K562 (cell line): Measurements from ENCODE around the gene TMEM207. TPM values are rescaled to one million over a fixed set of nuclear protein-coding genes. Genes with fewer than 3 reads are reported as not detected.

ENCODE experiments used
- ATAC-seq: fragments of 200-7000 bp; cut with Tn5 transposase; 3 replicates; pipeline ENCODE4 v1.9.1; 2020; ENCODE audit warnings: moderate library complexity
- BruUV-seq: library from RNA; stranded (reverse); fragments of 400-500 nt; replicated peaks from 2 replicates; lab custom pipeline; 2021; lab: Mats Ljungman, UMichigan
- CTCF ChIA-PET: fragments of 300-600 bp; formaldehyde crosslinking; extraction: SDS; loops from one replicate; lab custom pipeline; 2021; ENCODE audit warnings: low intra/inter-chr PET ratio; lab: Yijun Ruan, JAX
- POLR2A ChIA-PET: fragments of 300-600, 350-650 bp; sonication (Branson Sonifier 250); formaldehyde crosslinking; extraction: SDS; loops from one replicate; lab custom pipeline; 2021; ENCODE audit warnings: antibody characterized with exemption, inconsistent platforms; lab: Yijun Ruan, JAX
- DNase-seq, 4 experiments: peaks; one replicate each; pipeline versions ENCODE4 v3.0.0 to v3.0.0-alpha.2; 2011 to 2018; ENCODE audit warnings: low spot score in 3 of 4, mixed read lengths in 3 of 4; ENCODE audit errors: extremely low read depth in 1 of 4
- FAIRE-seq: peaks from 2 replicates; lab custom pipeline; 2011; peaks lifted over from hg19 to GRCh38; lab: Jason Lieb, UNC
- H2AFZ ChIP-seq: 2 replicates; pipeline ENCODE4 v1.6.0; 2011; ENCODE audit warnings: low read depth, low read length, control low read depth, inconsistent platforms
- H3K27ac ChIP-seq: fragments of 200-600 bp; 3 replicates; pipeline ENCODE4 v1.8.0; 2011; ENCODE audit warnings: low read depth, mild to moderate bottlenecking, control low read depth, inconsistent platforms, low read length, moderate library complexity, mixed read lengths; ENCODE audit errors: extremely low read depth
- H3K27me3 ChIP-seq, 2 experiments: fragments of 300-600 bp in 1 of 2; 2 replicates in 1 of 2; 3 replicates in 1 of 2; pipeline versions ENCODE4 v1.6.0 to v1.8.0; 2011; ENCODE audit warnings: inconsistent platforms in 2 of 2, low read length in 2 of 2, mild to moderate bottlenecking in 1 of 2, mixed read lengths in 1 of 2, moderate library complexity in 1 of 2; ENCODE audit not compliant: control insufficient read depth in 2 of 2, insufficient read depth in 2 of 2
- H3K36me3 ChIP-seq: fragments of 300-600 bp; 3 replicates; pipeline ENCODE4 v1.8.0; 2011; ENCODE audit warnings: mild to moderate bottlenecking, low read length, inconsistent platforms; ENCODE audit not compliant: control insufficient read depth, insufficient read depth
- H3K4me1 ChIP-seq, 2 experiments: fragments of 200-600 bp in 1 of 2; replicated peaks in 1 of 2; 2 replicates in 1 of 2; 3 replicates in 1 of 2; pipeline versions ENCODE4 v1.5.1 to v1.8.0; 2011; ENCODE audit warnings: inconsistent platforms in 2 of 2, low read length in 2 of 2, mild to moderate bottlenecking in 1 of 2, mixed read lengths in 1 of 2, moderate library complexity in 1 of 2; ENCODE audit not compliant: control insufficient read depth in 2 of 2, insufficient read depth in 2 of 2
- H3K4me2 ChIP-seq: 2 replicates; pipeline ENCODE4 v1.6.1; 2011; ENCODE audit warnings: low read length, control low read depth, inconsistent platforms, mixed read lengths; ENCODE audit not compliant: insufficient read depth
- H3K4me3 ChIP-seq: fragments of 200-600 bp; sonication (generic), shearing (Covaris generic); 2 replicates; pipeline ENCODE4 v1.5.1; 2016; ENCODE audit warnings: control low read depth, inconsistent platforms
- H3K79me2 ChIP-seq: fragments of 200-600 bp; 3 replicates; pipeline ENCODE4 v1.8.0; 2011; ENCODE audit warnings: low read length, inconsistent platforms; ENCODE audit not compliant: control insufficient read depth, insufficient read depth
- H3K9ac ChIP-seq, 2 experiments: 2 replicates each; pipeline versions ENCODE4 v1.6.0 to v1.6.1; 2011; ENCODE audit warnings: low read depth in 2 of 2, low read length in 2 of 2, control low read depth in 1 of 2, inconsistent platforms in 1 of 2, mild to moderate bottlenecking in 1 of 2, mixed read lengths in 1 of 2; ENCODE audit not compliant: insufficient read depth in 1 of 2
- H3K9me1 ChIP-seq: one replicate; pipeline ENCODE4 v1.6.0; 2011; ENCODE audit warnings: inconsistent platforms, mild to moderate bottlenecking, low read length, moderate library complexity; ENCODE audit not compliant: control insufficient read depth, insufficient read depth
- H3K9me3 ChIP-seq: replicated peaks from 2 replicates; pipeline ENCODE4 v1.5.1; 2011; ENCODE audit warnings: low read depth, low read length, inconsistent platforms; ENCODE audit not compliant: control insufficient read depth, insufficient read depth
- H4K20me1 ChIP-seq: replicated peaks from 2 replicates; pipeline ENCODE4 v1.6.1; 2011; ENCODE audit warnings: low read length, inconsistent platforms, mixed read lengths; ENCODE audit not compliant: control insufficient read depth, insufficient read depth
- BCL6 ChIP-seq: fragments of 250-450 bp; sonication (Bioruptor Pico); IDR thresholded peaks from 2 replicates; pipeline ENCODE4 v1.4.0; 2020
- BRD9 ChIP-seq: fragments of 450-650 bp; IDR thresholded peaks from 2 replicates; pipeline ENCODE4 v1.6.1; 2018; ENCODE audit warnings: low read depth; ENCODE audit not compliant: partially characterized antibody
- BRF1 ChIP-seq: IDR thresholded peaks from 3 replicates; pipeline ENCODE4 v1.6.1; 2011; ENCODE audit warnings: borderline replicate concordance, mild to moderate bottlenecking; ENCODE audit not compliant: insufficient read length; ENCODE audit errors: extremely low read depth
- FOSL1 ChIP-seq: fragments of 200-800 bp; sonication (Bioruptor generic); conservative IDR thresholded peaks from 2 replicates; pipeline ENCODE4 v1.6.1; 2016; ENCODE audit warnings: missing genetic modification characterization, missing compliant biosample characterization
- MTA3 ChIP-seq: fragments of 450-650 bp; formaldehyde crosslinking; IDR thresholded peaks from 2 replicates; pipeline ENCODE4 v1.6.1; 2017; ENCODE audit warnings: mild to moderate bottlenecking, borderline replicate concordance
- SRF ChIP-seq, 2 experiments: fragments of 250-450, 450-650 bp in 1 of 2; sonication (Bioruptor Pico) in 1 of 2; sonication (generic) in 1 of 2; formaldehyde crosslinking; IDR thresholded peaks; 2 replicates each; pipeline versions ENCODE4 v1.5.0 to v1.5.1; 2020 to 2022; ENCODE audit warnings: mild to moderate bottlenecking in 1 of 2, missing genetic modification reagents in 1 of 2
- TAF7 ChIP-seq: fragments of 450-650 bp; IDR thresholded peaks from 2 replicates; pipeline ENCODE4 v1.6.1; 2016; ENCODE audit warnings: missing genetic modification characterization, missing compliant biosample characterization
- ZBTB1 ChIP-seq: sonication (generic); formaldehyde crosslinking; IDR thresholded peaks from 2 replicates; pipeline ENCODE4 v1.8.1; 2023; ENCODE audit warnings: missing genetic modification reagents, low read depth, mild to moderate bottlenecking, borderline replicate concordance
- ZFP36 ChIP-seq: fragments of 150-350 bp; IDR thresholded peaks from 2 replicates; pipeline ENCODE4 v1.6.1; 2018; ENCODE audit warnings: low read length, low read depth; ENCODE audit not compliant: partially characterized antibody
- ZNF23 ChIP-seq: fragments of 250-450 bp; sonication (Bioruptor Pico); IDR thresholded peaks from 2 replicates; pipeline ENCODE4 v1.4.0; 2020; ENCODE audit warnings: mild to moderate bottlenecking
- ZSCAN29 ChIP-seq: fragments of 450-650 bp; IDR thresholded peaks from 2 replicates; pipeline ENCODE4 v1.6.1; 2017
- WGBS: fragments of 100-300 bp; shearing (Covaris generic); methylation state at CpG from one replicate; pipeline ENCODE4 v1.1.6; 2016; ENCODE audit warnings: low coverage, mixed read lengths; ENCODE audit not compliant: insufficient coverage; ENCODE audit errors: missing lambda C conversion rate; 5-methylcytosine and 5-hydroxymethylcytosine counted together
- in situ Hi-C: fragments of 300-500 bp; cut with MboI; formaldehyde crosslinking; loops from 4 replicates; pipeline ENCODE4 v1.15.0; 2018; ENCODE audit warnings: inconsistent platforms, mixed read lengths
- intact Hi-C: fragments of 100-400 bp; cut with micrococcal nuclease; formaldehyde crosslinking; loops from 2 replicates; pipeline ENCODE4 v1.14.2; 2022
- polyA plus RNA-seq, 8 experiments: library from polyadenylated mRNA; depleted of rRNA in 4 of 8; stranded (reverse) in 5 of 8; unstranded in 3 of 8; fragments of >200 nt; fragmentation: Nextera tagmentation in 2 of 8; fragmentation: Illumina TruSeq in 1 of 8; extraction: Ambion mirVana in 2 of 8; extraction: Trizol in 1 of 8; gene quantifications; 2 replicates each; pipeline versions ENCODE4 v1.2.1 to v1.2.3, GENCODE V29; 2011 to 2014; ENCODE audit warnings: inconsistent platforms in 1 of 8, missing spikeins in 1 of 8
- total RNA-seq, 7 experiments: library from RNA; depleted of rRNA in 6 of 7; stranded (reverse); fragments of >200 nt in 6 of 7; fragmentation: Illumina TruSeq in 2 of 7; extraction: Trizol in 2 of 7; gene quantifications; 2 replicates each; pipeline versions ENCODE4 v1.2.1 to v1.2.3, GENCODE V29; 2011 to 2021; ENCODE audit warnings: low replicate concordance in 1 of 7
- TF ChIP-seq, protein P1 (sequence below): fragments of 250-450 bp; sonication (Bioruptor Pico); IDR thresholded peaks from 2 replicates; pipeline ENCODE4 v1.5.0; 2021
- TF ChIP-seq, protein P2 (sequence below): sonication (generic); formaldehyde crosslinking; IDR thresholded peaks from 2 replicates; pipeline ENCODE4 v1.8.0; 2022; ENCODE audit warnings: mild to moderate bottlenecking, missing genetic modification reagents, borderline replicate concordance

TMEM207 gene
- total and polyA plus RNA-seq, 9 of the 15 experiments (the other 6 are each of a cell fraction or from before 2014, with no cell fraction given): 0.04 to 0.10 (median 0.04) TPM; not detected in 4

GRCh38 chr3:190486533-190486864, 36.8 kb upstream of the TMEM207 start:
- no peaks in the 10 kb centered on the region for H3K36me3 ChIP-seq
- H3K9ac ChIP-seq: no peak overlapping the region
- H3K27ac ChIP-seq: no peak overlapping the region
- WGBS: 0% methylated on average over 1 of the region's 1 CpG
- intact Hi-C loops (no loop called here), in situ Hi-C loops (no loop called here)
- POLR2A ChIA-PET: no interaction called here
- H3K27me3 ChIP-seq: no peaks in the 10 kb centered on the region
- no peaks in the 10 kb centered on the region for H4K20me1 ChIP-seq
- no peak for DNase-seq
- H2AFZ ChIP-seq: no peak overlapping the region
- FAIRE-seq: no peak
- BruUV-seq: no TSS peak
- no peak for ATAC-seq
- H3K4me3 ChIP-seq: no peak overlapping the region
- H3K4me2 ChIP-seq: no peak overlapping the region
- H3K9me1 ChIP-seq: no peaks in the 10 kb centered on the region
- H3K9me3 ChIP-seq: no peaks in the 10 kb centered on the region
- H3K79me2 ChIP-seq: no peaks in the 10 kb centered on the region
- no peaks in the 10 kb centered on the region for H3K4me1 ChIP-seq
- CTCF ChIA-PET: no interaction called here
- TF ChIP-seq FOSL1 (tag) (no peak), MTA3 (no peak), ZNF23 (no peak), BRD9 (no peak), ZSCAN29 (no peak), SRF (CRISPR knock-in tag; IDR thresholded peaks at IDR 0.05) (no peak)
- TF ChIP-seq, all 486 proteins: peak for 0

GRCh38 chr3:190485830-190486532, 36.3 kb upstream of the TMEM207 start:
- WGBS: 0% methylated on average over 6 of the region's 6 CpGs
- in situ Hi-C loops (no loop called here), intact Hi-C loops (no loop called here)
- no peak for FAIRE-seq
- DNase-seq: no peak
- Histone ChIP-seq H3K9ac (no peak overlapping the region), H3K27ac (no peak overlapping the region), H3K79me2 (no peaks in the 10 kb centered on the region), H3K36me3 (no peaks in the 10 kb centered on the region), H3K9me1 (no peaks in the 10 kb centered on the region), H3K4me3 (no peak overlapping the region), H2AFZ (no peak overlapping the region), H3K9me3 (no peaks in the 10 kb centered on the region), H4K20me1 (no peaks in the 10 kb centered on the region), H3K27me3 (no peaks in the 10 kb centered on the region), H3K4me1 (no peaks in the 10 kb centered on the region), H3K4me2 (no peak overlapping the region)
- CTCF ChIA-PET: no interaction called here
- no peak for ATAC-seq
- BruUV-seq: no TSS peak
- POLR2A ChIA-PET: no interaction called here
- TF ChIP-seq ZBTB1 (CRISPR knock-in tag) (no peak), TAF7 (no peak), ZFP36 (no peak), BRF1 (no peak), BCL6 (CRISPR knock-in tag) (no peak)
- TF ChIP-seq, protein P1, sequence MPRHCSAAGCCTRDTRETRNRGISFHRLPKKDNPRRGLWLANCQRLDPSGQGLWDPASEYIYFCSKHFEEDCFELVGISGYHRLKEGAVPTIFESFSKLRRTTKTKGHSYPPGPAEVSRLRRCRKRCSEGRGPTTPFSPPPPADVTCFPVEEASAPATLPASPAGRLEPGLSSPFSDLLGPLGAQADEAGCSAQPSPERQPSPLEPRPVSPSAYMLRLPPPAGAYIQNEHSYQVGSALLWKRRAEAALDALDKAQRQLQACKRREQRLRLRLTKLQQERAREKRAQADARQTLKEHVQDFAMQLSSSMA (CRISPR knock-in tag): no peak
- TF ChIP-seq, protein P2, sequence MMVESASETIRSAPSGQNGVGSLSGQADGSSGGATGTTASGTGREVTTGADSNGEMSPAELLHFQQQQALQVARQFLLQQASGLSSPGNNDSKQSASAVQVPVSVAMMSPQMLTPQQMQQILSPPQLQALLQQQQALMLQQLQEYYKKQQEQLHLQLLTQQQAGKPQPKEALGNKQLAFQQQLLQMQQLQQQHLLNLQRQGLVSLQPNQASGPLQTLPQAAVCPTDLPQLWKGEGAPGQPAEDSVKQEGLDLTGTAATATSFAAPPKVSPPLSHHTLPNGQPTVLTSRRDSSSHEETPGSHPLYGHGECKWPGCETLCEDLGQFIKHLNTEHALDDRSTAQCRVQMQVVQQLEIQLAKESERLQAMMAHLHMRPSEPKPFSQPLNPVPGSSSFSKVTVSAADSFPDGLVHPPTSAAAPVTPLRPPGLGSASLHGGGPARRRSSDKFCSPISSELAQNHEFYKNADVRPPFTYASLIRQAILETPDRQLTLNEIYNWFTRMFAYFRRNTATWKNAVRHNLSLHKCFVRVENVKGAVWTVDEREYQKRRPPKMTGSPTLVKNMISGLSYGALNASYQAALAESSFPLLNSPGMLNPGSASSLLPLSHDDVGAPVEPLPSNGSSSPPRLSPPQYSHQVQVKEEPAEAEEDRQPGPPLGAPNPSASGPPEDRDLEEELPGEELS: no peak
